ENCODE measurements around the gene RPS6KB1. TPM values are rescaled to one million over a fixed set of nuclear protein-coding genes. Genes with fewer than 3 reads are reported as not detected.
"Not testable (repeated sequence)": the region's sequence is repeated elsewhere in the genome, so short reads cannot be mapped to it uniquely, and the experiment has no call there.

RPS6KB1 gene
- total and polyA plus RNA-seq, 10 donors = 8.2 to 51.5 (median 45.8) TPM

- Histone ChIP-seq H3K4me1 (peaks cover 0 to 17% (median 0%) of the 10 kb centered on the region in 6 donors), H3K27ac (no peak overlapping the region), H3K9me3 (no peaks in the 10 kb centered on the region), H3K27me3 (replicated peaks in 1 of 7) (no peaks in the 10 kb centered on the region), H3K36me3 (peaks cover 3 to 100% (median 79%) of the 10 kb centered on the region in 6 donors), H3K4me3 (no peak overlapping the region)
- intact Hi-C loops (cut with DNase I; ENCODE audit: low total_unique reads) = loop anchor here (10.0 kb wide), 1 partner anchor 118 kb away; no protein-coding TSS in a partner anchor
- TF ChIP-seq POLR2AphosphoS5 (IDR thresholded peaks at IDR 0.05) (no peak), POLR2A (IDR thresholded peaks at IDR 0.05) (no peak)
- TF ChIP-seq, protein P1, sequence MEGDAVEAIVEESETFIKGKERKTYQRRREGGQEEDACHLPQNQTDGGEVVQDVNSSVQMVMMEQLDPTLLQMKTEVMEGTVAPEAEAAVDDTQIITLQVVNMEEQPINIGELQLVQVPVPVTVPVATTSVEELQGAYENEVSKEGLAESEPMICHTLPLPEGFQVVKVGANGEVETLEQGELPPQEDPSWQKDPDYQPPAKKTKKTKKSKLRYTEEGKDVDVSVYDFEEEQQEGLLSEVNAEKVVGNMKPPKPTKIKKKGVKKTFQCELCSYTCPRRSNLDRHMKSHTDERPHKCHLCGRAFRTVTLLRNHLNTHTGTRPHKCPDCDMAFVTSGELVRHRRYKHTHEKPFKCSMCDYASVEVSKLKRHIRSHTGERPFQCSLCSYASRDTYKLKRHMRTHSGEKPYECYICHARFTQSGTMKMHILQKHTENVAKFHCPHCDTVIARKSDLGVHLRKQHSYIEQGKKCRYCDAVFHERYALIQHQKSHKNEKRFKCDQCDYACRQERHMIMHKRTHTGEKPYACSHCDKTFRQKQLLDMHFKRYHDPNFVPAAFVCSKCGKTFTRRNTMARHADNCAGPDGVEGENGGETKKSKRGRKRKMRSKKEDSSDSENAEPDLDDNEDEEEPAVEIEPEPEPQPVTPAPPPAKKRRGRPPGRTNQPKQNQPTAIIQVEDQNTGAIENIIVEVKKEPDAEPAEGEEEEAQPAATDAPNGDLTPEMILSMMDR (IDR thresholded peaks at IDR 0.05 in 8 of 11, conservative IDR thresholded peaks at IDR 0.05 in 3 of 11) = no peak
- no peak for DNase-seq
These were observed 23.5 kb downstream of the RPS6KB1 start for GRCh38 chr17:59916446-59916845.

DNA sequence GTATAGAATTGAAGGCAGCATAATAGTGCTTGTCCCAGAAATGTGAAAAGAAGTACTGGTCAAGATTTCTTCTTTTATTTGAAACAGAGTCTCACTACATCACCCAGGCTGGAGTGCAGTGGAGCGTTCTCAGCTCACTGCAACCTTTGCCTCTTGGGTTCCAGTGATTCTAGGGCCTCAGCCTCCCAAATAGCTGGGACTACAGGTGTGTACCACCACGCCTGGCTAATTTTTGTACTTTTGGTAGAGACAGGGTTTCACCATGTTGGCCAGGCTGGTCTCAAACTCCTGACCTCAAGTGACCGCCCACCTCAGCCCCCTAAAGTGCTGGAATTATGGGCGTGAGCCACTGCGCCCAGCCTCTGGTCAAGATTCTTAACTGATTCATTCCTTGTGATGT is 27.7 kb downstream of the RPS6KB1 start:
- H3K4me3 ChIP-seq; intact Hi-C loops (cut with DNase I; ENCODE audit: low total_unique reads); H3K27me3 ChIP-seq (replicated peaks in 1 of 7); DNase-seq; H3K27ac ChIP-seq; H3K9me3 ChIP-seq; H3K4me1 ChIP-seq: not testable (repeated sequence)
- peaks cover 3 to 99% (median 75%) of the 10 kb centered on the region in 6 donors for H3K36me3 ChIP-seq
- WGBS, 5 donors = 97 to 98% (median 97%) methylated on average over 5 of the region's 5 CpGs

GRCh38 chr17:59930121-59930520 is 37.2 kb downstream of the RPS6KB1 start:
- 93 to 100% (median 100%) methylated on average over 2 of the region's 2 CpGs for WGBS, 5 donors
- H3K4me1 ChIP-seq; intact Hi-C loops (cut with DNase I; ENCODE audit: low total_unique reads); H3K9me3 ChIP-seq; DNase-seq; H3K4me3 ChIP-seq; H3K27me3 ChIP-seq (replicated peaks in 1 of 7); H3K27ac ChIP-seq: not testable (repeated sequence)
- H3K36me3 ChIP-seq = peaks cover 5 to 100% (median 86%) of the 10 kb centered on the region in 6 donors

DNA sequence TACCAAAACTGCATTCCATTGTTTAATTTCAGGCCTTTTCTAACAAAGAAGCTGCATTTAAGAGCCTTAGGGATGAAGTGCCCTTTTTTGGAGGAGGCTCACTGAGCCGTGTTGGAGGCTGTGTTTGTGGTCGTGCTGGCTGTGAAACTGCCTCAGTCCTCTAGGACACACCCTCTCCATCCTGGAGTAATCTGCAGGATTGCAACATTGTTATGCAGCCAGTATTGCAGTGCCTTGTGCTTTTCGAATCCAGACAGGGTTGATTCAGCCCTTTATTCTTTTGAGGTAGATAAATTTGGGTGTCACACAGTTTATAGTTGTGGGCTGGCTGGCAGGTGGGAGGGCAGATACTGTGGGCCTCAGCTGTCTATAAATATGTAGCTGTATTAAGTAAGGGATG is 37.8 kb downstream of the RPS6KB1 start:
- WGBS, 5 donors = 47 to 79% (median 56%) methylated on average over 3 of the region's 3 CpGs
- DNase-seq; intact Hi-C loops (cut with DNase I; ENCODE audit: low total_unique reads); H3K4me1 ChIP-seq; H3K9me3 ChIP-seq; H3K4me3 ChIP-seq; H3K27ac ChIP-seq; H3K27me3 ChIP-seq (replicated peaks in 1 of 7): not testable (repeated sequence)
- H3K36me3 ChIP-seq = peaks cover 5 to 100% (median 90%) of the 10 kb centered on the region in 6 donors

DNA sequence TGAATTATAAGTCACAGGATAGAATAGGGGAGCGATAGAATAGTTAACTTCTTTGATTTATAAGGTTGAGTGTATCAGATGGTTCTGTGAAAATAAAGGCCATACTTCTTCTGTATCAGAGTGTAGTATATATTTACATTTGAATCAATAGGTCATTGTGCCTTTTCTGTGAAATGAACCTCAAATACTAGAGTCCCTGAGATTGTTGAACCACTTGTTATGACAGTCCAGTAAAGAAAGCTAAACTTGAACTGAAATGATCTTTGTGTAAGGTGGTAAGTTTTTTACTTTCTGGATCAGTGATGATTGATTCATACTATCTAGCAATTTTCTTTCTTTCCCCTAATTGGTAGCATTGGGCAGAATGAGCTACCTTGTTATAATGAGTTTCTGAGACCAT is 40.4 kb downstream of the RPS6KB1 start:
- intact Hi-C loops (cut with DNase I; ENCODE audit: low total_unique reads); H3K27me3 ChIP-seq (replicated peaks in 1 of 7); H3K9me3 ChIP-seq; H3K4me3 ChIP-seq; DNase-seq; H3K27ac ChIP-seq; H3K4me1 ChIP-seq: not testable (repeated sequence)
- peaks cover 8 to 100% (median 85%) of the 10 kb centered on the region in 6 donors for H3K36me3 ChIP-seq
- WGBS, 5 donors = 93 to 97% (median 96%) methylated on average over 1 of the region's 1 CpG

DNA sequence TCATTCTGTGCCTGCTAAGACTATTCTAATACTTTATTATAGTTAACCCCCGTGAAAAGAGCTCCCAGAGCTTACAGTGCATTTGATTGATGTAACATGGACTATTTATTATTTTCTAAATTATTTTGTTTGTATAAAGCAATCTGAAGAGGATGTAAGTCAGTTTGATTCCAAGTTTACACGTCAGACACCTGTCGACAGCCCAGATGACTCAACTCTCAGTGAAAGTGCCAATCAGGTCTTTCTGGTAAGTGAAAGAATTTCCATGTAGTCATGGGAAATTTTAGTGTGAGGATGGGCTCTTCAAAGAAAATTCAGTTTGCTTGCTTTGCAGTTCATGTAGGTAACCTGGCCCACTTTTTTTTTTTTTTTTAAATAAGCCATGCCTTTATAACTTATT is 47.8 kb downstream of the RPS6KB1 start:
- intact Hi-C loops (cut with DNase I; ENCODE audit: low total_unique reads); H3K4me1 ChIP-seq; H3K27me3 ChIP-seq (replicated peaks in 1 of 7); H3K9me3 ChIP-seq; H3K27ac ChIP-seq; H3K4me3 ChIP-seq; DNase-seq: not testable (repeated sequence)
- 80 to 87% (median 81%) methylated on average over 3 of the region's 3 CpGs for WGBS, 5 donors
- H3K36me3 ChIP-seq = peaks cover 6 to 100% (median 64%) of the 10 kb centered on the region in 6 donors

DNA sequence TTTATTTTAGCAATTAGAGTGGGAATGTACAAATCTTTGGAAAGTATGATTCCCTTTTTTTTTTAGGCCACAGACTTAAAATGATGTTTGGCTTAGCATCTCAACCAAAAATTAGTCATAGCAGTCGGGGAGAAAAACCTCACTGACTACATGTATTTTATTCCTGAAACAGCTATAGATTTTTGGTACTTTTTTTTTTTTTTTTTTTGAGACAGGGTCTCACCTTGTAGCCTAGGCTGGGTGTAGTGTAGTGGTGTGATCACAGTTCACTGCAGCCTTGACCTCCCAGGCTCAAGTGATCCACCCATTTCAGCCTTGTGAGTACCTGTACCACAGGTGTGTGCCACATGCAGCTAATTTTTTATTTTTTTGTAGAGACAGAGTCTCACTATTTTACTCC is 48.2 kb downstream of the RPS6KB1 start:
- no peak for DNase-seq
- Histone ChIP-seq H3K9me3 (no peaks in the 10 kb centered on the region), H3K36me3 (peaks cover 6 to 100% (median 64%) of the 10 kb centered on the region in 6 donors), H3K27me3 (replicated peaks in 1 of 7) (no peaks in the 10 kb centered on the region), H3K27ac (no peak overlapping the region), H3K4me1 (no peaks in the 10 kb centered on the region), H3K4me3 (no peak overlapping the region)
- TF ChIP-seq POLR2A (IDR thresholded peaks at IDR 0.05) (no peak), POLR2AphosphoS5 (IDR thresholded peaks at IDR 0.05) (no peak)
- TF ChIP-seq, protein P1 (IDR thresholded peaks at IDR 0.05 in 8 of 11, conservative IDR thresholded peaks at IDR 0.05 in 3 of 11) = no peak
- 81 to 90% (median 88%) methylated on average over 1 of the region's 1 CpG for WGBS, 5 donors
- intact Hi-C loops (cut with DNase I; ENCODE audit: low total_unique reads) = no loop called here

DNA sequence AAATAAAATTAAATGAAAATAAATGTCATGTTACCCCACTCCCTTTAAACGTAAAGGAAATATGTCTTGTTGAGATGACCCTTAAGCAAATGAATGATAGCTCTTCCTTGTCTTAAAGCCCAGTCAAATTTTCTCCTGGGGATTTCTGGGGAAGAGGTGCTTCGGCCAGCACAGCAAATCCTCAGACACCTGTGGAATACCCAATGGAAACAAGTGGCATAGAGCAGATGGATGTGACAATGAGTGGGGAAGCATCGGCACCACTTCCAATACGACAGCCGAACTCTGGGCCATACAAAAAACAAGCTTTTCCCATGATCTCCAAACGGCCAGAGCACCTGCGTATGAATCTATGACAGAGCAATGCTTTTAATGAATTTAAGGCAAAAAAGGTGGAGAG is 53.5 kb downstream of the RPS6KB1 start:
- intact Hi-C loops (cut with DNase I; ENCODE audit: low total_unique reads); H3K9me3 ChIP-seq; H3K27ac ChIP-seq; H3K27me3 ChIP-seq (replicated peaks in 1 of 7); DNase-seq; H3K4me3 ChIP-seq; H3K4me1 ChIP-seq: not testable (repeated sequence)
- H3K36me3 ChIP-seq = peaks cover 3 to 94% (median 55%) of the 10 kb centered on the region in 6 donors
- 93 to 95% (median 93%) methylated on average over 7 of the region's 7 CpGs for WGBS, 5 donors

DNA sequence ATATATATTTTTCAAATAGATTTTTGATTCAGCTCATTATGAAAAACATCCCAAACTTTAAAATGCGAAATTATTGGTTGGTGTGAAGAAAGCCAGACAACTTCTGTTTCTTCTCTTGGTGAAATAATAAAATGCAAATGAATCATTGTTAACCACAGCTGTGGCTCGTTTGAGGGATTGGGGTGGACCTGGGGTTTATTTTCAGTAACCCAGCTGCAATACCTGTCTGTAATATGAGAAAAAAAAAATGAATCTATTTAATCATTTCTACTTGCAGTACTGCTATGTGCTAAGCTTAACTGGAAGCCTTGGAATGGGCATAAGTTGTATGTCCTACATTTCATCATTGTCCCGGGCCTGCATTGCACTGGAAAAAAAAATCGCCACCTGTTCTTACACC is 54.4 kb downstream of the RPS6KB1 start:
- 70 to 79% (median 75%) methylated on average over 4 of the region's 4 CpGs for WGBS, 5 donors
- intact Hi-C loops (cut with DNase I; ENCODE audit: low total_unique reads); H3K9me3 ChIP-seq; DNase-seq; H3K27ac ChIP-seq; H3K4me3 ChIP-seq; H3K4me1 ChIP-seq; H3K27me3 ChIP-seq (replicated peaks in 1 of 7): not testable (repeated sequence)
- peaks cover 2 to 94% (median 51%) of the 10 kb centered on the region in 6 donors for H3K36me3 ChIP-seq
